OCI-LY3 (cell line): ENCODE measurements around the gene CEACAM19.

Experiments
- EZH2phosphoT487 ChIP-seq: fragments of 200-600 bp; shearing (Covaris generic); IDR thresholded peaks from 2 replicates; pipeline ENCODE4 v1.6.1; 2018; ENCODE audit warnings: antibody characterized with exemption, mixed run types, low read depth
- TF ChIP-seq, protein P1 (sequence below): fragments of 200-600, 300-600 bp; sonication (generic); IDR thresholded peaks from 2 replicates; pipeline ENCODE4 v1.5.1; 2014; ENCODE audit warnings: antibody characterized with exemption, low read length, low read depth

DNA sequence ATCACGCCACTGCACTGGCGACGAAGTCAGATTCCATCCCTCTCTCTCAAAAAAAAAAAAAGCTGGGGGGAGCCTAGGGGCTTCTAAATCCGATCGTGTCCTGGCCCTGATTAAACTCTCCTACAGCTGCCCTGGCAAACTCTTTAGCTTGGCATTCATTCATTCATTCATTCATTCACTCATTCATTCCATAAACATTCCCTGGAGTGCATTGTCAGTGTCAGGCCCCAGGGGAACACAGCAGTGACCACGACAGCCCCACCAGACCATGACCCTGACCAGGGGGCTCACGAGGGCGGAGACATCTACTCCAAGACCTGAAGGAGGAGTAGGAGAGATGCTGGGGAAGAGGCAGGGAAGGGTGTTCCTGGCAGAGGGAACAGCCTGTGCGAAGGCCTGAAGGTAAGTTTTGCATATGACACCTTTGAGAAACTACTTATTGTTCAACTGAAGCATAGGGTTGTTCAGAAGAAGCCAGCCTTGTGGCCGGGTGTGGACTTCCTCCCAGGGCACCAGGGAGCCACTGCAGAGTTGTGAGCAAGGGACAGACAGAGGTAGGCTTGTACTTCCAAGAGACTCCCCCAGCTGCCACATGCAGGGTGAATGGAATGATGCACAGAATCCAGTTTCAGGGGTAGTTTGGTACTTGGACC, 52.1 kb downstream of the CEACAM19 start:
- TF ChIP-seq EZH2phosphoT487 = no peak
- TF ChIP-seq, protein P1, sequence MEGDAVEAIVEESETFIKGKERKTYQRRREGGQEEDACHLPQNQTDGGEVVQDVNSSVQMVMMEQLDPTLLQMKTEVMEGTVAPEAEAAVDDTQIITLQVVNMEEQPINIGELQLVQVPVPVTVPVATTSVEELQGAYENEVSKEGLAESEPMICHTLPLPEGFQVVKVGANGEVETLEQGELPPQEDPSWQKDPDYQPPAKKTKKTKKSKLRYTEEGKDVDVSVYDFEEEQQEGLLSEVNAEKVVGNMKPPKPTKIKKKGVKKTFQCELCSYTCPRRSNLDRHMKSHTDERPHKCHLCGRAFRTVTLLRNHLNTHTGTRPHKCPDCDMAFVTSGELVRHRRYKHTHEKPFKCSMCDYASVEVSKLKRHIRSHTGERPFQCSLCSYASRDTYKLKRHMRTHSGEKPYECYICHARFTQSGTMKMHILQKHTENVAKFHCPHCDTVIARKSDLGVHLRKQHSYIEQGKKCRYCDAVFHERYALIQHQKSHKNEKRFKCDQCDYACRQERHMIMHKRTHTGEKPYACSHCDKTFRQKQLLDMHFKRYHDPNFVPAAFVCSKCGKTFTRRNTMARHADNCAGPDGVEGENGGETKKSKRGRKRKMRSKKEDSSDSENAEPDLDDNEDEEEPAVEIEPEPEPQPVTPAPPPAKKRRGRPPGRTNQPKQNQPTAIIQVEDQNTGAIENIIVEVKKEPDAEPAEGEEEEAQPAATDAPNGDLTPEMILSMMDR = no peak
